Right renal pelvis (tissue), 4 donors: ENCODE data around the gene AGBL3. TPM values are rescaled to one million over a fixed set of nuclear protein-coding genes. Genes with fewer than 3 reads are reported as not detected.
"Not testable (repeated sequence)": the region's sequence is repeated elsewhere in the genome, so short reads cannot be mapped to it uniquely, and the experiment has no call there.

Experiments used
- DNase-seq, 4 donors: peaks; one replicate each; pipeline ENCODE4 v3.0.0-alpha.2; 2013; ENCODE audit warnings: low read depth in 4 of 4, low spot score in 3 of 4, missing footprints in 1 of 4
- polyA plus RNA-seq, 4 donors: library from polyadenylated mRNA; unstranded; fragments of 120-200 nt; gene quantifications; one replicate each; pipeline ENCODE4 v1.2.1, GENCODE V29; 2013; ENCODE audit not compliant: insufficient read length in 4 of 4

AGBL3 gene
- polyA plus RNA-seq, 4 donors: 9.4 to 12.0 (median 10.2) TPM

DNA sequence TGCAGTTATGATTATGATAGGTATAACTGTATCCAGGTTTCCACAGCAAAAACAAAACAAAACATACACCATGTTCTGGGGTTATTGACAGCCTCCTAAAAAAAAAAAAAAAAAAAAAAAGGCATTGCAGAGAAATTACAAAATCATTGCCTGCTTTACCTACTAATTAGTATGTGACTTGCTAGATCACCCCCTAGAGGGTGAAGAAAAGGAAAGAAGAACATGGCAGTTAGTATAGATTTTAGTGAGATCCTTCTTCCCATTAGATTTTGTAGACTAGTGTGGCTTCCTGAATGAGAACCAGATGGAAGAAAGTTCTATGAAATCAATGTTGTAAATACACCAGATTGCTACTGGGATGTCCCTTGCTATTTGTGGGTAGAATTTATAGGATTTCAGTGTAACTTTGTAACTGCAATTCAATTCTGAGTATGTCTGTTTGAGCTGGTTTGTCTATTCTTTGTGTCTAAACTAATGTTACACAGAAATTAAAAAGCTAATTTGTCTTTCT, 24.0 kb upstream of the AGBL3 start:
- DNase-seq: no peak

DNA sequence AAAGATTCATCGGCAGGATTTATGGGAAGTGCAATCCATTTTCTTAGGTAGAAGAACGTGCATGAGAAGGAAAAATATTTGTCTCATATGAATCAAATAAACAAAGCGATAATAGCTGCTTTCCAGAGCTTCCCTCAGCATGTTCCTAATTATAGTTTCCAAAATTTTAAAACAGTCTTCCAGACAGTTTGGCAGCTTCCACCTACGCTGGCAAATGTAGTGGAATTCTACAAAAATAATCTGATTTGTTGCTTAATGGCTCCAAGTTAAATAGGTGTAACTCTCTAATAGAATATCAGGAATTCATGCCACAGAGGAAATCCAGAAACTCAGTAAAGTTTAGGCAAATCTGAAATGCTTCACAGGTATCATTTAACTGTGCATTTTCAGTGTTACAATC, 23.3 kb upstream of the AGBL3 start:
- DNase-seq: no peak

GRCh38 chr7:134966691-134967090, 19.6 kb upstream of the AGBL3 start:
- no peak for DNase-seq

DNA sequence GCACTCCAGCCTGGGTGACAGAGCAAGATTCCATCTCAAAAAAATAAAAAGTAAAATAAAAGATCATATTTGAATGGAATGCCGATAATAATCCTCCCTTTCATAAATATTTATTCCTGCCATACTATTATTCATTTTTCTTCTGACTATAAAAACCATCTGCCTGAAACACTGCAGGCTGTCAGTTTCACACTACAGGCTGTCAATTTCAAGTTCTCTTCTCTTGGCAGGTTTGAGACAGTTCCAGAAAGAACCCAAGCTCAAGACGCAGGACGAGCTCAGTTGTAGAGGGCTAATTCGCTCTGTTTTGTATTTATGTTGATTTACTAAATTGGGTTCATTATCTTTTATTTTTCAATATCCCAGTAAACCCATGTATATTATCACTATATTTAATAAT, 18.2 kb upstream of the AGBL3 start:
- DNase-seq: no peak

DNA sequence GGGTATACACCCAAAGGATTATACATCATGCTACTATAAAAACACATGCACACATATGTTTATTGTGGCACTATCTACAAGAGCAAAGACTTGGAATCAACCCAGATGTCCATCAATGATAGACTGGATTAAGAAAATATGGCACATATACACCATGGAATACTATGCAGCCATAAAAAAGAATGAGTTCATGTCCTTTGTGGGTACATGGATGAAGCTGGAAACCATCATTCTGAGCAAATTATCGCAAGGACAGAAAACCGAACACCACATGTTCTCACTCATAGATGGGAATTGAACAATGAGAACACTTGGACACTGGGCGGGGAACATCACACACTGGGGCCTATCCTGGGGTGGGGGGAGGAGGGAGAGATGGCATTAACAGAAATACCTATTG, 4.7 kb upstream of the AGBL3 start:
- not testable (repeated sequence) for DNase-seq

DNA sequence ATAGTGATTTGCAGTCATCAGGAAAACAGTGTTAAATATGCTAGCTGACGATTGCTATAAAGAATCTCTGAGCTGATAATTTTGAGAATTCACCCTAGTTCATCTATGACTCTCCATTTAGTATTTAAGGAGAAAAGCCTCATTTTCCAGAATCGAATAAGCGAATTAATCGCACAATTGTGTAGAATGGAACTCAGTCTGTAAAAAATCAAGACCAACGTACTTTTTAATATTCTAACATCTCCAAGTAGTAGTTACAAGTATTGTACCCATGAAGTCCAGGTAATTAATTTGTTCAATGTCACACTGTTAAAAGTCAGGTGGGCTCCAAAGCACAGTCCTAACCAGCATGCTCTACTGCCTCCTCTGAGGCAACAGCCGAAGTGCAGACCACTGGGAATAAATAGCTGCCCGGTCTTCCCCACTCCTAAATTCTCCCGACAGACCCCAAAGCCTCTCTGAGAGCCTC, 380 bp upstream of the AGBL3 start:
- no peak for DNase-seq

GRCh38 chr7:134988161-134988560, 1.9 kb downstream of the AGBL3 start:
- DNase-seq: no peak

DNA sequence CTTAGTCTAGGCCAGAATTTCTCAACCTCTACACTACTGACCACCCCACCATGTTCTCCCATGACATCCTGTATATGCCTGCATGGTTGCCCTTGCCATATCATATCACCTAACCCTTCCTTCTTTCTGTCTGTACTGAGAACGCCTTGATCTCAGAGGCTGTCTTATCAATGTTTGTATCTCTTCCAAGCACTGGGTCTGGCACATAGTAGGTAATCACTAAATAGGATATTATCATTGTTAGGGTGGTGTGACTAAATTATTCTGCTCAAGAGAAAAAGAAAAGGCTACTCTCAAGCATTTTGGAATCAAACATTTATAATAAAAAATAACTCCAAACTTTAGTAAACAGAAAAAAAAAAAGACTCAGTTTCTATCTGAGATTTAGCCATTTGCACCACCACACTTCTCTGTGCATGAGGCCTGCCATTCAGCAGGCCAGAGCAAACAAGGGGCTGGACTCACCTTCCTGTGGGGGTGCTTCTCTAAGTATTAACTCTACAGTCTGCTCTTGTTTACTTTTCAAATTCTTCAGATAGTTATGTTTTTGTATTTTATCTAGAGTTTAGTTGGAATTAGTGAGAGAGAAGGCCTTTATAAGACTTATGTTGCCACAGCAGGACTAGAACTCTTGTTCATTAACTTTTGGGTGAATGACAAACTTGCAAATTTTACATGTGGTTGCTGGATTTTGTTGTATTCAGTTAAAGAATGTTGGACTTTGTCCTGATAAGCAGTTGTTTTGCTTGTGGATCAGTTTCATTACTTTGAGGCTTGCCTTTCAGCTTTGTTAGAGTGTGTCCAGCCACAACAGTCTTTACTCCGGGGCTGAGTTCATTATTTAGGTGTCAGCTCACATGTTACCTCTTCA, 5.4 kb downstream of the AGBL3 start:
- no peak for DNase-seq

- no peak for DNase-seq
These were observed 6.4 kb downstream of the AGBL3 start for GRCh38 chr7:134992626-134993179.

DNA sequence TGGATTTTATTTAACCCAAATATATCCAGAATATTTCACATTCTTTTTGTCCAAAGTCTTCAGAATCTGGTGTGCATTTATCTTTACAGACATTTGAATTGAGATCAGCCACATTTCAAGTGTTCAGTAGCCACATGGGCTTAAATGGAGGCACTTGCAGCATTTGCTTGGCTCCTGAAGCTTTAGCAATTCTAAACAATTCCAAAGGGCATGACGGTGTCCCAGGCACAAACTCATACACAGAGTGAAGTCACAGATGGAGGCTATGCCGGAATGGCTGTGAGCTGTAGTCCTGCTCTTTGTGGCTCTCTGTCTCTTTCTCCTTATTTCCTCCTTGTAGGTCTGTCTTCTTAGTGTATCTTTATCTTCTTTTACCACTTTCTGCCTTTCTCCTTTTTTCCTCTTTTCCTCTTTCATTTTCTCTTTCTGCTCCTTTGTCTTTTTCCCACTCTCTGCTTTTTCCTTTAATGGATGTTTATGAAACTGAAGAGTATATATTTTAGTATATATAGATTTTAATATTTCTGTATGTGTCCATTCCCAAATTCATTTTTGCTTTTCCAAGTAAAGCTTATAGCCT, 7.7 kb downstream of the AGBL3 start:
- DNase-seq: no peak

GRCh38 chr7:134995239-134996096, 9.2 kb downstream of the AGBL3 start:
- no peak for DNase-seq

- DNase-seq: peak in 1 of 4 donors; percentile 32
These were observed 9.8 kb downstream of the AGBL3 start for GRCh38 chr7:134996097-134996550.

DNA sequence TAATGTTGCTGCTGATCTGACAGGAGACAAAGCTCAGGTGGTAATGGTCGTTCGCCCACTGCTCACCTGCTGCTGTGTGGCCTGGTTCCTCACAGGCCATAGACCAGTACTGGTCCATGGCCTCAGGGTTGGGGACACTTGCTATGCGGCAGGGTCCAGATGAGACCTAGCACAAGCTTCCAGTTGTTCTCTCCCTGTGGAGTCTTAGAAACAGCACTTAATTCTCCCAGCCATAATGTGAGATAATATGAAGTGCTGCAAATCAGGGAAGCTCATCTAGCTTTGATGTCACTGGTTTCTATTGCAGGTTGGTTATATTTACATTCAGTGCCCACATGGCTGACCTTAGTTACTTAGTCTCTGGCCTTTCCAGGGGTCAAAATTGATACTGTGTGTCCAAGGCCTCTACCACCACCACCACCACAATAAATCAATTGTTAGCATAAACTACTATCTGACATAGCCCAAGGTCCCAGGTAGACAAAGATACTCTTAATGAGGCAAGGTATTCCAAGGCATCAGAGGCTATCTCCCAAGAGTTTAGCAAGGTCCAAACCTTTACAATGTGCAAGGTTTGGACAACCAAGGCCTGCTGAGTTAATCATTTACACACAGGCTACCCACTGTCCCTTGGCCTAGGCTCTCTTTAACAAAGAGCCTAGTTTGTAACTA, 11.0 kb downstream of the AGBL3 start:
- DNase-seq: no peak

- DNase-seq: no peak
These were observed 12.8 kb downstream of the AGBL3 start for GRCh38 chr7:134999136-134999535.

DNA sequence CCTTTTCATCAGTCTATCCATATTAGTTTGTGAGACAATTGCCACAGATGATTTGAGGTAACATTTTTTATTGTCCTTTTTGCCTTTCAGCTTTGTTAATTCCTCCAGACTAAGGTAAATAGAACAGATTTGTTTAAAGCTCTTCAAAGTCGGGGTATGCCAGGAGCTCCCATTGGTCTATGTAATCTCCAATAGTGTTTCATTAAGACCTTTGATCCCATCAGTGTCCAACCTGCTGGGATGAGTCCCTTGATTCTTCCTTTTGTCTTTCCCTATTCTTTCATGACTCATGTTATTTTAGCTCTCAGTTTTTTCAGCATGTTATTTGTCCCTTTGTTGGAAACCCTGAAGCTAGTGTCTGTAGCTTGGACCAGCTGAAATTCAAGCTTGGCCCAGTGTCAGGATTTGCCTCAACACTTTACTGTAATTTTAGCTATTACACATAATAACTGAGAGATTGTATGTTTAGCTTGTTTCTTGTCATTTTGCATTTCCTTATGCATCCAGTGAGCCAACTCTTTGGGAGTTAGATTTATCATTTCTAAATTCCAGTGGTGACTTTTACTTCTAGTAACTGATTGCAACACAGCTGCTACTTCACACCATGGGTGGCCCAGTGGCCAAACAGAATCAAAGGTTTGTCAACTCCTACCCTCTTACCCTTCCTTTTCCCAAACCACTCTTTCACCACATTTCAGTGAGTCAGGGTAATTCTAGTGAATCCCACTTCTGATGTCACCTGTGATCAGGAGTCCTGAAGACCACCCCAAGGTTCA, 15.3 kb downstream of the AGBL3 start:
- DNase-seq: no peak

DNA sequence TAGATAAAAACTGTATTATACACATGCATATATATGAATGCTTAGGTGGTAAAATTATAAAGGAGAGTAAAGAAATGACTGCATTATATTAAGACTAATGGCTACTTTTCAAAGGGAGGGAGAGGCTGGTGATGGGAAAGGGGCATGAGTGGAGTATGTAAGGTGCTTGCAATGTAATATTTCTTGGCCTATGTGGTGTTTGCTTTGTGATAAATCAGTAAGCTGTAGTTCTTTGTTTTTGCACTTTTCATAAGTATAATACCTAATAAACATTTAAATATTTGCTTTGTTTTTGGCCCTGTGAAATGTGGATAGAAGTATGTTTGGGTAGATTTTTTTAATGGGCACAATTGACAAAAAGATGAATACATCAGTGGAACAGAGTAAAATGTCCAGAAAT, 25.9 kb downstream of the AGBL3 start:
- no peak for DNase-seq

GRCh38 chr7:135023622-135024021, 37.3 kb downstream of the AGBL3 start:
- no peak for DNase-seq

GRCh38 chr7:135035252-135035651, 48.9 kb downstream of the AGBL3 start:
- no peak for DNase-seq

DNA sequence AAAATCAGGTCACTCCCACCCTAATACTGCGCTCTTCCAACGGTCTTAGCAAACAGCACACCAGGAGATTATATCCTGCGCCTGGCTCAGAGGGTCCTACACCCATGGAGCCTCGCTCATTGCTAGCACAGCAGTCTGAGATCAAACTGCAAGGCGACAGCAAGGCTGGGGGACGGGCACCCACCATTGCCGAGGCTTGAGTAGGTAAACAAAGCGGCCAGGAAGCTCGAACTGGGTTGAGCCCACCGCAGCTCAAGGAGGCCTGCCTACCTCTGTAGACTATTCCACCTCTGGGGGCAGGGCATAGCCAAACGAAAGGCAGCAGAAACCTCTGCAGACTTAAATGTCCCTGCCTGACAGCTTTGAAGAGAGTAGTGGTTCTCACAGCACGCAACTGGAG, 80.7 kb downstream of the AGBL3 start:
- DNase-seq: not testable (repeated sequence)
